Stimulated activated CD4-positive, alpha-beta T cell treated with anti-CD3 and anti-CD28 coated beads, TNF-alpha, amount 100 ng/mL, for 24 hours (primary cell): Measurements from ENCODE around the gene RNF152.
"Not testable (repeated sequence)": the region's sequence is repeated elsewhere in the genome, so short reads cannot be mapped to it uniquely, and the experiment has no call there.

Source experiments
- DNase-seq, 3 experiments: peaks; one replicate each; pipeline ENCODE4 v3.0.0-alpha.2; 2020; ENCODE audit warnings: low read depth in 3 of 3

The RNF152 gene

GRCh38 chr18:61821748-61822147 lies 71.1 kb downstream of the RNF152 start:
- DNase-seq: no peak

- DNase-seq: no peak
Measured at GRCh38 chr18:61820882-61821281, 71.9 kb downstream of the RNF152 start.

- no peak for DNase-seq
Measured at GRCh38 chr18:61817086-61817485, 75.7 kb downstream of the RNF152 start.

GRCh38 chr18:61815885-61816470 lies 76.8 kb downstream of the RNF152 start:
- DNase-seq: no peak

GRCh38 chr18:61808286-61808685 lies 84.5 kb downstream of the RNF152 start:
- no peak for DNase-seq

- no peak for DNase-seq
Measured at GRCh38 chr18:61803393-61803792, 89.4 kb downstream of the RNF152 start.

GRCh38 chr18:61797696-61798590 lies 94.9 kb downstream of the RNF152 start:
- no peak for DNase-seq

- no peak for DNase-seq
Measured at GRCh38 chr18:61791031-61791430, 101.8 kb downstream of the RNF152 start.

- not testable (repeated sequence) for DNase-seq
Measured at GRCh38 chr18:61787011-61787670, 105.7 kb downstream of the RNF152 start.

GRCh38 chr18:61785588-61785987 lies 107.2 kb downstream of the RNF152 start:
- DNase-seq: no peak

- no peak for DNase-seq
Measured at GRCh38 chr18:61784834-61785233, 108.0 kb downstream of the RNF152 start.

GRCh38 chr18:61782545-61782944 lies 110.3 kb downstream of the RNF152 start:
- DNase-seq: no peak

GRCh38 chr18:61776201-61776600 lies 116.6 kb downstream of the RNF152 start:
- DNase-seq: not testable (repeated sequence)

- DNase-seq: no peak
Measured at GRCh38 chr18:61774846-61775245, 118.0 kb downstream of the RNF152 start.

- DNase-seq: no peak
Measured at GRCh38 chr18:61772293-61772848, 120.4 kb downstream of the RNF152 start.

GRCh38 chr18:61771861-61772260 lies 120.9 kb downstream of the RNF152 start:
- DNase-seq: no peak

GRCh38 chr18:61770279-61770678 lies 122.5 kb downstream of the RNF152 start:
- no peak for DNase-seq

- no peak for DNase-seq
Measured at GRCh38 chr18:61766266-61766884, 126.4 kb downstream of the RNF152 start.

- DNase-seq: no peak
Measured at GRCh38 chr18:61765097-61765496, 127.7 kb downstream of the RNF152 start.

GRCh38 chr18:61764381-61764780 lies 128.4 kb downstream of the RNF152 start:
- DNase-seq: no peak

GRCh38 chr18:61761875-61762274 lies 130.9 kb downstream of the RNF152 start:
- no peak for DNase-seq
